BE2C (cell line): Measurements from ENCODE around the gene NEMP2.

Source experiments
- DNase-seq: peaks from one replicate; pipeline ENCODE4 v3.0.0-alpha.2; 2020
- H3K27me3 ChIP-seq: fragments of 250-450 bp; sonication (Bioruptor Pico); 2 replicates; pipeline ENCODE4 v1.5.1; 2020; ENCODE audit warnings: mild to moderate bottlenecking
- H3K36me3 ChIP-seq: fragments of 250-450 bp; sonication (Bioruptor Pico); 2 replicates; pipeline ENCODE4 v1.5.1; 2020; ENCODE audit warnings: mild to moderate bottlenecking
- H3K4me1 ChIP-seq: fragments of 250-450 bp; sonication (Bioruptor Pico); 2 replicates; pipeline ENCODE4 v1.5.1; 2020
- H3K4me3 ChIP-seq: 2 replicates; pipeline ENCODE4 v1.5.1; 2011; ENCODE audit warnings: low read depth, low read length
- H3K9me3 ChIP-seq: fragments of 250-450 bp; sonication (Bioruptor Pico); 2 replicates; pipeline ENCODE4 v1.5.1; 2020
- TF ChIP-seq, protein P1 (sequence below): IDR thresholded peaks from 2 replicates; pipeline ENCODE4 v1.5.1; 2012; ENCODE audit warnings: mild to moderate bottlenecking, low read depth, low read length

NEMP2 gene

DNA sequence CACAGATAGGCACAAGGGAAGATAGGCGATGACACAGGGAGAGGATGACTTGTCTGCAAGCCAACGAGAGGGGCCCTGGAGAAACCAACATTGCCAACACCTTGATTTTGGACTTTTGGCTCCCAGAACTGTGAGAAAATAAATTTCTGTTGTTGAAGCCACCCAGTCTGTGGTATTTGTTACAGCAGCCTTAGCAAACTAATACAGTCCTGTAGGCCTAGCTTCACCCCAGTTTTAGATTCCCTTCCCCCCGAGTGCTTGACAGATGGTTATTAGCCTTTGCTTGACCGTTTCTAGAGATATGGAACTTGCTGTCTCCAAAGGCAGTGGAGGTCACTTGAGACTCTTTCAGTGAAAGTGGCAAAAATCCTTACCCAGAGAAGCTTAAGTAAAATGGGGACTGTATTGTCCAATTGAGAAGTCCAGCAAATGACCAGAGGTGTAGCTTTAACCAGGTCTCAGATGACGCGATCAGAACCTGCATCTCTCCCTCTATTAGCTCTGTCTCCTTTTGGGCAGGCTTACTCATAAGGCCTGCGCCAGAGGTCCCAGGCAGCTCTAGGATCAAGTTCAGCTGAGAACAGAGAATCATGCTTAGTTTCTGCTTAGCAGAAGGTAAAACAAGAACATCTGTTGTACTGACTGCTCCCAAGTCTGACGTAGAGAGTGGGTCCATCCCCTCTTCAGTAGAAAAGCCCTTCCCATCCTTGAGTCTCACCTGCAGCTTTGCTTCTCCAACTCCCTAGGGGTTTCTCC is 76.0 kb downstream of the NEMP2 start:
- H3K9me3 ChIP-seq, result no peaks in the 10 kb centered on the region
- H3K27me3 ChIP-seq, result no peaks in the 10 kb centered on the region
- no peaks in the 10 kb centered on the region for H3K36me3 ChIP-seq
- H3K4me1 ChIP-seq, result peaks cover 3% of the 10 kb centered on the region; the same call in 1 of the 2 replicates
- DNase-seq, result no peak
- H3K4me3 ChIP-seq, result no peak overlapping the region
- TF ChIP-seq, protein P1, sequence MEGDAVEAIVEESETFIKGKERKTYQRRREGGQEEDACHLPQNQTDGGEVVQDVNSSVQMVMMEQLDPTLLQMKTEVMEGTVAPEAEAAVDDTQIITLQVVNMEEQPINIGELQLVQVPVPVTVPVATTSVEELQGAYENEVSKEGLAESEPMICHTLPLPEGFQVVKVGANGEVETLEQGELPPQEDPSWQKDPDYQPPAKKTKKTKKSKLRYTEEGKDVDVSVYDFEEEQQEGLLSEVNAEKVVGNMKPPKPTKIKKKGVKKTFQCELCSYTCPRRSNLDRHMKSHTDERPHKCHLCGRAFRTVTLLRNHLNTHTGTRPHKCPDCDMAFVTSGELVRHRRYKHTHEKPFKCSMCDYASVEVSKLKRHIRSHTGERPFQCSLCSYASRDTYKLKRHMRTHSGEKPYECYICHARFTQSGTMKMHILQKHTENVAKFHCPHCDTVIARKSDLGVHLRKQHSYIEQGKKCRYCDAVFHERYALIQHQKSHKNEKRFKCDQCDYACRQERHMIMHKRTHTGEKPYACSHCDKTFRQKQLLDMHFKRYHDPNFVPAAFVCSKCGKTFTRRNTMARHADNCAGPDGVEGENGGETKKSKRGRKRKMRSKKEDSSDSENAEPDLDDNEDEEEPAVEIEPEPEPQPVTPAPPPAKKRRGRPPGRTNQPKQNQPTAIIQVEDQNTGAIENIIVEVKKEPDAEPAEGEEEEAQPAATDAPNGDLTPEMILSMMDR, result no peak

DNA sequence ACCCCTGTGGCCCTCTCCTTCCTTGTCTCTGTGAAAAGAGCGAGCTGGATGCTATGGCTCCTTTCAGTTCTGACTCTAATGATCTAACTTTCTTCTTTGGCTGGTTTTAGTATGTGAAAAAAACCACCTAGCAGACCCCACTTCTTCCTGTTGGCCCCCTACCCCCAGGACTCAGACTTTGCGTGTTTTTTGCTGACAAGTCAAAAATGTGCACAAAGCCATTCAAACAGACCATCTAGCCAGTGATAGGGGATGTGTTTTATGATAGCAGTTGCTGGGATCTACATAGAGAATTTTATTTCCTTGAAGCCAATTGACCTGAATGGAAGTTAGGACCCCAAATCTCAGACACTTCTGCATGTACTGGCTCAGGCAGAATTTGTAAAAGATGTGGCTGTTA is 77.3 kb downstream of the NEMP2 start:
- no peaks in the 10 kb centered on the region for H3K36me3 ChIP-seq
- H3K4me3 ChIP-seq, result no peak overlapping the region
- no peaks in the 10 kb centered on the region for H3K27me3 ChIP-seq
- peaks cover 3% of the 10 kb centered on the region; the same call in 1 of the 2 replicates for H3K4me1 ChIP-seq
- no peaks in the 10 kb centered on the region for H3K9me3 ChIP-seq
- TF ChIP-seq, protein P1, result no peak
- no peak for DNase-seq

DNA sequence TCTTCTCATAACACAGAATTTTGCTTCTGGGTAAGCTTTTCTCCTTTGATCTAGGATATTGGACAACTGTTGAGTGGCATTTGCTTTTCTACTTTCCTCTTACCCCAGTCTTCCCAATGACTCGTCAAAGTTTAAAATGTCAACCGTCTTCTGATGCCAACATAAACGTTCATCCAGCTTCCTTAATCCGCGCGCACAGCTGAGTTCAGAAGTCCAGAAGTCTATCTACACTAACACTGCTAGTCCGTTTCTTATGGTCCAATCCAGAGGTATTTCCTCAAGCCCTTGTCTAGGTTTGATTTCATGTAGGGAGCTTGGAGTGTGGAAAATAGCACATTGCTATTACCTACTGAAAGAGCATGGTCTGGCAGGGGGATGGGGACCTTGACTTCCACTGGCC is 77.7 kb downstream of the NEMP2 start:
- no peaks in the 10 kb centered on the region for H3K9me3 ChIP-seq

DNA sequence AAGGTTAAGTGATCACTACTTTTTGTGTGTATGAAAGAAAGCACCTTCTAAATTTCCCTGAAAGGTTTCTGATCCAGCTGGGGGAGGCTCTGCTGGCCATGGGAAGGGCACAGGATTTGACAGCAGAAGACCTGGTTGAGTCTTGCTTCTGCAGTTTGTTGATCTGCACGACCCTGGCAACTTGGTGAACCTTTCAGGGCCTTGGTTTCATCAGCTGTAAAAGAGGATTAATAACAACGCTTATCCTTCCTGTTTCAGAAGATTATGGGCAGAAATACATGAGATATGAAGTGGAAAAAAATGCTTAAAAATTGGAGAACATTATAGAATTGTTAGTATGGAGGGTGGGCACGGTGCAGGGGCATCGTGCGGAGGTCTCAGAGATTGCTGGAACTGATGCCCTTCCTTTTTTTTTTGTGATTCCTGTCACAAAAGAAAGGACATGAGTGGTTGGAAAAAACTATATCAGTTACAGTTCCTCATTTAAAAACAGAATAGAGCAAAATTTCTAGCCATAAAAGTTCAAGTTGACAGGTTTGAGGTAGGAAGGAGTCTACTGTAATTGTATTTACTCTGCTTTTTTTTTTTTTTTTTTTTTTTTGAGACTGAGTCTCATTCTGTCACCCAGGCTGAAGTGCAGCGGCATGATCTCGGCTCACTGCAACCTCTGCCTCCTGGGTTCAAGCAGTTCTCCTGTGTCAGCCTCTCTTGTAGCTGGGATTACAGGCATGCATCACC is 79.0 kb downstream of the NEMP2 start:
- H3K9me3 ChIP-seq, result no peaks in the 10 kb centered on the region
- peaks cover 3% of the 10 kb centered on the region; the same call in 1 of the 2 replicates for H3K4me1 ChIP-seq
- H3K36me3 ChIP-seq, result no peaks in the 10 kb centered on the region
- no peak overlapping the region for H3K4me3 ChIP-seq
- H3K27me3 ChIP-seq, result no peaks in the 10 kb centered on the region
- DNase-seq, result no peak
- TF ChIP-seq, protein P1, result no peak

More for the DNA sequence above, 77.7 kb downstream of the NEMP2 start:
- TF ChIP-seq, protein P1, result no peak
- Histone ChIP-seq H3K4me1 (peaks cover 3% of the 10 kb centered on the region; the same call in 1 of the 2 replicates), H3K27me3 (no peaks in the 10 kb centered on the region), H3K36me3 (no peaks in the 10 kb centered on the region), H3K4me3 (no peak overlapping the region)
- no peak for DNase-seq

DNA sequence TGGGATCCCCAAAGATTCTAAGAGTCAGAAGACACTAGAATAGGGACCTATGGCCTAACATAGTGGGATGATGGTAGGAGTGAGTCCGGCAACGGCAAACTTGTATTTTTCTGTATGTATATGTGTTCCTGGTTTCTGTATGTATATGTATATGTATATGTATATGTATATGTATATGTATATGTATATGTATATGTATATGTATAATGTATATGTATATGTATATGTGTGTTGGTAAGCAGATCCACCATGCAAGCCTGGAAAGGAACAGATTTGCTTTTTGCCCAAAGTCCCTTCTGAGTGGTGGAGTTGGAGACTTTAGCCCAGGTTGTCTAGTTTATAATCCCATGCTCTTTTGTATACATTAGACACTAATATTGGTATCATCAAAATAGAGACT is 79.7 kb downstream of the NEMP2 start:
- Histone ChIP-seq H3K9me3 (no peaks in the 10 kb centered on the region), H3K27me3 (no peaks in the 10 kb centered on the region), H3K4me1 (peaks cover 3% of the 10 kb centered on the region; the same call in 1 of the 2 replicates), H3K36me3 (no peaks in the 10 kb centered on the region), H3K4me3 (no peak overlapping the region)
- DNase-seq, result no peak
- TF ChIP-seq, protein P1, result no peak
